HFF-Myc (cell line): ENCODE data around the gene FAM114A1.

Experiments used
- DNase-seq: peaks from one replicate; pipeline ENCODE4 v3.0.0-alpha.2; 2011; ENCODE audit warnings: low read depth; ENCODE audit errors: extremely low read depth
- H3K4me3 ChIP-seq: replicated peaks from 2 replicates; pipeline ENCODE4 v1.5.1; 2011; ENCODE audit warnings: low read depth, mild to moderate bottlenecking, control low read depth, low read length
- TF ChIP-seq, protein P1 (sequence below): IDR thresholded peaks from 2 replicates; pipeline ENCODE4 v1.5.1; 2012; ENCODE audit warnings: mild to moderate bottlenecking, low read depth, low read length, control low read depth; ENCODE audit errors: missing control alignments

FAM114A1 gene

DNA sequence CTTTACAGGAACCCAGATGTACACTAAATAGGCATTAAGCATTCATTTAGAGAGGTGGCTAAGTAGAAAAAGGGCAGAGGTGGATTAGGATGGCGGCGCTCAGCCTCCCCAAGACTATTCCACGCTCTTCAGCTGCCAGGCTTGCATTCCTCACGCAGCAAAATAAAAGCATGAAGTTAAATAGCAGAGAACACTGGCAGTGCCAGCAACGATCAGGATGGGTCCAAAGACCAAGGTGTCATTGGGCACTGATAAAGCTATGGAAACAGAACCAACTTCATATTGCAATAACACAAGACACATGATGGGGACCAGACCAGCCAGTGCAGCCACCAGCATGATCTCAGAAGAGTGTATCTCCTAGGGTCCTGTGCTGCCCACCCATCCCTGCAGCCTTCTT is 122.6 kb downstream of the FAM114A1 start:
- no peak for DNase-seq
- H3K4me3 ChIP-seq: no peak overlapping the region
- TF ChIP-seq, protein P1, sequence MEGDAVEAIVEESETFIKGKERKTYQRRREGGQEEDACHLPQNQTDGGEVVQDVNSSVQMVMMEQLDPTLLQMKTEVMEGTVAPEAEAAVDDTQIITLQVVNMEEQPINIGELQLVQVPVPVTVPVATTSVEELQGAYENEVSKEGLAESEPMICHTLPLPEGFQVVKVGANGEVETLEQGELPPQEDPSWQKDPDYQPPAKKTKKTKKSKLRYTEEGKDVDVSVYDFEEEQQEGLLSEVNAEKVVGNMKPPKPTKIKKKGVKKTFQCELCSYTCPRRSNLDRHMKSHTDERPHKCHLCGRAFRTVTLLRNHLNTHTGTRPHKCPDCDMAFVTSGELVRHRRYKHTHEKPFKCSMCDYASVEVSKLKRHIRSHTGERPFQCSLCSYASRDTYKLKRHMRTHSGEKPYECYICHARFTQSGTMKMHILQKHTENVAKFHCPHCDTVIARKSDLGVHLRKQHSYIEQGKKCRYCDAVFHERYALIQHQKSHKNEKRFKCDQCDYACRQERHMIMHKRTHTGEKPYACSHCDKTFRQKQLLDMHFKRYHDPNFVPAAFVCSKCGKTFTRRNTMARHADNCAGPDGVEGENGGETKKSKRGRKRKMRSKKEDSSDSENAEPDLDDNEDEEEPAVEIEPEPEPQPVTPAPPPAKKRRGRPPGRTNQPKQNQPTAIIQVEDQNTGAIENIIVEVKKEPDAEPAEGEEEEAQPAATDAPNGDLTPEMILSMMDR: no peak

DNA sequence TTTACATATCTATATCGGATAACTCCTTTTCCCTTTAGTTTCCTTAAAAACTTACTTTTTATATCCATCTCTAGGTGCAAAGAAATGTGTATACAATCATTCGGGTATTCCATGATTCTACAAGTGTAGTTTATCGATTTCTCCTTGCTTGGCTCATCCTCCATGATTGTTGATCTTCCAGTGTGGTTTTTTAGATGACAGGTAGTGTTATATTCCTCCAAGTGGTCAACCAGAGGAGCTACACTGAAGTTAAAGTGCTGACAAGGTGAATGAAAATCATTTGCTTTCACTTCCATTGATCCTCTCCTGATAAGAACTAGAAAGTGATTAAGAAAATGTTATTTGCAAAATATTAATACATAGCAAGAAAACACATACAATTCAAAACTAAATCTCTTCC is 126.1 kb downstream of the FAM114A1 start:
- no peak overlapping the region for H3K4me3 ChIP-seq
- no peak for DNase-seq
- TF ChIP-seq, protein P1: no peak

DNA sequence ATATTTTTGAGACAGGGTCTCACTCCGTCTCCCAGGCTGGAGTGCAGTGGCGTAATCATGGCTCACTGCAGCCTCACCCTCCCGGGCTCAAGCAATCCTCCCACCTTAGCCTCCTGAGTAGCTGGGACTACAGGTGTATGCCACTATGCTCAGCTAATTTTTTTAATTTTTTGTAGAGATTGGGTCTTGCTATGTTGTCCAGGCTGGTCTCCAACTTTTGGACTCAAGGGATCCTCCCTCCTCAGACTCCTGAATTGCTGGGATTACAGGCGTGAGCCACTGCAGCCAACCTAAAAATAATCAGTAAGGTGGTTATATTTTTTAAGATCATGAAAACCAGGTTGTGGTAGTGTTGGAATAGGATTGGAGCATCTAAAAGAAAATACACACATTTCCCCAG is 126.5 kb downstream of the FAM114A1 start:
- DNase-seq: no peak
- no peak overlapping the region for H3K4me3 ChIP-seq
- TF ChIP-seq, protein P1: no peak
